ENCODE results near the gene HMGB4.

HMGB4 gene

GRCh38 chr1:33848205-33848937 is 15.5 kb upstream of the HMGB4 start:
- no peak for DNase-seq (ENCODE audit: low read depth in 2 of 2)

- DNase-seq (ENCODE audit: low read depth in 2 of 2) = no peak
Observed at GRCh38 chr1:33849211-33849610, 14.7 kb upstream of the HMGB4 start.

- DNase-seq (ENCODE audit: low read depth in 2 of 2) = no peak
Observed at GRCh38 chr1:33850481-33850880, 13.4 kb upstream of the HMGB4 start.

GRCh38 chr1:33852711-33853110 is 11.2 kb upstream of the HMGB4 start:
- DNase-seq (ENCODE audit: low read depth in 2 of 2) = no peak

GRCh38 chr1:33853431-33853830 is 10.4 kb upstream of the HMGB4 start:
- no peak for DNase-seq (ENCODE audit: low read depth in 2 of 2)

- DNase-seq (ENCODE audit: low read depth in 2 of 2) = no peak
Observed at GRCh38 chr1:33854091-33854490, 9.8 kb upstream of the HMGB4 start.

GRCh38 chr1:33860671-33861070 is 3.2 kb upstream of the HMGB4 start:
- no peak for DNase-seq (ENCODE audit: low read depth in 2 of 2)

- DNase-seq (ENCODE audit: low read depth in 2 of 2) = no peak
Observed at GRCh38 chr1:33864460-33865389, 846 bp downstream of the HMGB4 start.

GRCh38 chr1:33866281-33866680 is 2.4 kb downstream of the HMGB4 start:
- no peak for DNase-seq (ENCODE audit: low read depth in 2 of 2)

GRCh38 chr1:33867684-33868083 is 3.8 kb downstream of the HMGB4 start:
- DNase-seq (ENCODE audit: low read depth in 2 of 2) = no peak

GRCh38 chr1:33872275-33872674 is 8.4 kb downstream of the HMGB4 start:
- no peak for DNase-seq (ENCODE audit: low read depth in 2 of 2)

- DNase-seq (ENCODE audit: low read depth in 2 of 2) = no peak
Observed at GRCh38 chr1:33872683-33873082, 8.8 kb downstream of the HMGB4 start.

GRCh38 chr1:33874636-33875035 is 10.8 kb downstream of the HMGB4 start:
- no peak for DNase-seq (ENCODE audit: low read depth in 2 of 2)

GRCh38 chr1:33875862-33876261 is 12.0 kb downstream of the HMGB4 start:
- DNase-seq (ENCODE audit: low read depth in 2 of 2) = no peak

- no peak for DNase-seq (ENCODE audit: low read depth in 2 of 2)
Observed at GRCh38 chr1:33876970-33877650, 13.2 kb downstream of the HMGB4 start.

- DNase-seq (ENCODE audit: low read depth in 2 of 2) = no peak
Observed at GRCh38 chr1:33878392-33878791, 14.5 kb downstream of the HMGB4 start.

- no peak for DNase-seq (ENCODE audit: low read depth in 2 of 2)
Observed at GRCh38 chr1:33880305-33880704, 16.4 kb downstream of the HMGB4 start.

- DNase-seq (ENCODE audit: low read depth in 2 of 2) = no peak
Observed at GRCh38 chr1:33886496-33886895, 22.6 kb downstream of the HMGB4 start.

GRCh38 chr1:33893147-33893830 is 29.4 kb downstream of the HMGB4 start:
- DNase-seq (ENCODE audit: low read depth in 2 of 2) = no peak

- DNase-seq (ENCODE audit: low read depth in 2 of 2) = no peak
Observed at GRCh38 chr1:33895396-33895795, 31.5 kb downstream of the HMGB4 start.

GRCh38 chr1:33895976-33896375 is 32.1 kb downstream of the HMGB4 start:
- DNase-seq (ENCODE audit: low read depth in 2 of 2) = no peak
